ENCODE data around the gene AGFG2.
"Not testable (repeated sequence)": the region's sequence is repeated elsewhere in the genome, so short reads cannot be mapped to it uniquely, and the experiment has no call there.

AGFG2 gene

GRCh38 chr7:100536695-100537094 lies 2.3 kb upstream of the AGFG2 start:
- H3K4me1 Mint-ChIP-seq (ENCODE audit: low read depth) = peaks cover 31% of the 10 kb centered on the region
- H3K4me3 Mint-ChIP-seq; intact Hi-C loops (cut with micrococcal nuclease); H3K27me3 Mint-ChIP-seq; H3K36me3 Mint-ChIP-seq (ENCODE audit: low read depth); H3K9me3 Mint-ChIP-seq; H3K27ac Mint-ChIP-seq: not testable (repeated sequence)

DNA sequence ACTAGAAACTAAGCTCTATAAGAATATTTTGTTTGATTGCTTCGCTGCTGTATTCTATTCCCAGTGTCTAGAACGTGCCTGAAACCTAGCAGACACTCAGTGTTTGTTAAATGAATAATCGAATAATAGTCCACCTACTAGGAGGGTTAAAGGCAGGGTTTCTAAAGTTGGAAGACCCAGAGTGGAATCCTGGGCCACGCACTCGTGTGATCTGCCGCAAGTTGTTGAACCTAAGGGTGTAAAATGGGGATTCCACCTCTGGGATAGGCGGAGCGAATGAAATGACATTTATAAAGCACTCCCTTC lies 702 bp upstream of the AGFG2 start:
- Mint-ChIP-seq H3K27me3 (peaks cover 1% of the 10 kb centered on the region), H3K4me1 (ENCODE audit: low read depth) (peaks cover 44% of the 10 kb centered on the region), H3K4me3 (peak overlapping the region; percentile 95), H3K36me3 (ENCODE audit: low read depth) (peaks cover 7% of the 10 kb centered on the region), H3K9me3 (no peaks in the 10 kb centered on the region), H3K27ac (peak overlapping the region; percentile 82)
- intact Hi-C loops (cut with micrococcal nuclease) = loop anchor here (1.0 kb wide), 1 partner anchor 16 kb away; no protein-coding TSS in a partner anchor

GRCh38 chr7:100539436-100540006 lies 518 bp downstream of the AGFG2 start:
- intact Hi-C loops (cut with micrococcal nuclease) = loop anchor here (5.0 kb wide), 1 partner anchor 62 kb away; the partner anchor contains the start of gene TSC22D4
- Mint-ChIP-seq H3K36me3 (ENCODE audit: low read depth) (peaks cover 12% of the 10 kb centered on the region), H3K9me3 (no peaks in the 10 kb centered on the region), H3K4me1 (ENCODE audit: low read depth) (peaks cover 57% of the 10 kb centered on the region), H3K27me3 (no peaks in the 10 kb centered on the region), H3K4me3 (peak overlapping the region; percentile 95), H3K27ac (peak overlapping the region; percentile 82)

DNA sequence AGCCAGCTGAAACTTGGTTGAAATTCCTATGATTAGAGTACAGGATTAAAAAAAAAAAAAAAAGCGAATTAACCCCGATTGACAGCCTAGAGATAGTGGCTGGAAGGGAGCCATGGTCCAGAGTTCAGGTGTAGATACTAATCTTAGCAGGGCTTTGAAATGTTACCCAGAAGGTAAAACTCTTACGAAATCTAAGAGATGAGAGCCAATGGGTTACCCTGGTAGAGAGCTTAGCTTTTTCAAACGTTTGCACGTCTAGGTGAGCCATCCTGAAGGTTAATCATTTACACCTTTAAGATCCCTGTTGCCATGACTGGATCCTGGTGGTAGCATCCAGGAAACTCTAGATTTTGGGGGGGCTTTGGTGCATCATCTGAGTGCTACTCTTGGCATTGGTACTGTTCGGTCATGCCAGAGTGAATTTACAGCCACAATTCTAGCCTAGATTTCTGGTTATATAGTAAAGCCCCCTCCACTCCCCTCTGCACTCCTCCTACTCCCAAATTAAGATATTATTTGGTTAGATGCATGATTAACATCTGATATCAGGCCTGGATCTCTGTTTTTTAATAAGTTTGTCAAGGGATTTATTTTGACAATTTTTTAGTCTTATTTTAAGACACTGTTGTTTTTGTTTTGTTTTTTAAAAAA lies 1.2 kb downstream of the AGFG2 start:
- Mint-ChIP-seq H3K36me3 (ENCODE audit: low read depth) (peaks cover 12% of the 10 kb centered on the region), H3K27ac (peak overlapping the region; percentile 82), H3K4me3 (peak overlapping the region; percentile 95), H3K4me1 (ENCODE audit: low read depth) (peaks cover 63% of the 10 kb centered on the region), H3K9me3 (no peaks in the 10 kb centered on the region), H3K27me3 (no peaks in the 10 kb centered on the region)
- intact Hi-C loops (cut with micrococcal nuclease) = loop anchor here (5.0 kb wide), 1 partner anchor 63 kb away; the partner anchor contains the start of gene TSC22D4

GRCh38 chr7:100541309-100541708 lies 2.3 kb downstream of the AGFG2 start:
- intact Hi-C loops (cut with micrococcal nuclease) = loop anchor here (5.0 kb wide), 1 partner anchor 64 kb away; the partner anchor contains the start of gene TSC22D4
- H3K27ac Mint-ChIP-seq, H3K27me3 Mint-ChIP-seq, H3K4me3 Mint-ChIP-seq, H3K9me3 Mint-ChIP-seq: not testable (repeated sequence)
- Mint-ChIP-seq H3K36me3 (ENCODE audit: low read depth) (peaks cover 12% of the 10 kb centered on the region), H3K4me1 (ENCODE audit: low read depth) (peaks cover 74% of the 10 kb centered on the region)

GRCh38 chr7:100543586-100543985 lies 4.6 kb downstream of the AGFG2 start:
- Mint-ChIP-seq H3K4me3 (no peak overlapping the region), H3K36me3 (ENCODE audit: low read depth) (peaks cover 12% of the 10 kb centered on the region), H3K27ac (no peak overlapping the region), H3K9me3 (no peaks in the 10 kb centered on the region), H3K27me3 (no peaks in the 10 kb centered on the region), H3K4me1 (ENCODE audit: low read depth) (peaks cover 93% of the 10 kb centered on the region)
- intact Hi-C loops (cut with micrococcal nuclease) = loop anchor here (5.0 kb wide), 1 partner anchor 66 kb away; the partner anchor contains the start of gene TSC22D4

- peaks cover 5% of the 10 kb centered on the region for H3K36me3 Mint-ChIP-seq (ENCODE audit: low read depth)
- peak overlapping the region; percentile 76 for H3K27ac Mint-ChIP-seq
- intact Hi-C loops (cut with micrococcal nuclease) = loop anchor here (5.0 kb wide), 1 partner anchor 67 kb away; the partner anchor contains the start of gene TSC22D4
- no peaks in the 10 kb centered on the region for H3K27me3 Mint-ChIP-seq
- peaks cover 89% of the 10 kb centered on the region for H3K4me1 Mint-ChIP-seq (ENCODE audit: low read depth)
- no peak overlapping the region for H3K4me3 Mint-ChIP-seq
- H3K9me3 Mint-ChIP-seq = no peaks in the 10 kb centered on the region
These were observed 5.4 kb downstream of the AGFG2 start for GRCh38 chr7:100544386-100544785.

- intact Hi-C loops (cut with micrococcal nuclease) = loop anchor here (5.0 kb wide), 1 partner anchor 68 kb away; the partner anchor contains the start of gene TSC22D4
- Mint-ChIP-seq H3K4me3 (peak overlapping the region; percentile 9), H3K4me1 (ENCODE audit: low read depth) (peaks cover 85% of the 10 kb centered on the region), H3K27me3 (no peaks in the 10 kb centered on the region), H3K27ac (peak overlapping the region; percentile 76), H3K9me3 (no peaks in the 10 kb centered on the region), H3K36me3 (ENCODE audit: low read depth) (peaks cover 5% of the 10 kb centered on the region)
These were observed 6.0 kb downstream of the AGFG2 start for GRCh38 chr7:100544967-100545359.

DNA sequence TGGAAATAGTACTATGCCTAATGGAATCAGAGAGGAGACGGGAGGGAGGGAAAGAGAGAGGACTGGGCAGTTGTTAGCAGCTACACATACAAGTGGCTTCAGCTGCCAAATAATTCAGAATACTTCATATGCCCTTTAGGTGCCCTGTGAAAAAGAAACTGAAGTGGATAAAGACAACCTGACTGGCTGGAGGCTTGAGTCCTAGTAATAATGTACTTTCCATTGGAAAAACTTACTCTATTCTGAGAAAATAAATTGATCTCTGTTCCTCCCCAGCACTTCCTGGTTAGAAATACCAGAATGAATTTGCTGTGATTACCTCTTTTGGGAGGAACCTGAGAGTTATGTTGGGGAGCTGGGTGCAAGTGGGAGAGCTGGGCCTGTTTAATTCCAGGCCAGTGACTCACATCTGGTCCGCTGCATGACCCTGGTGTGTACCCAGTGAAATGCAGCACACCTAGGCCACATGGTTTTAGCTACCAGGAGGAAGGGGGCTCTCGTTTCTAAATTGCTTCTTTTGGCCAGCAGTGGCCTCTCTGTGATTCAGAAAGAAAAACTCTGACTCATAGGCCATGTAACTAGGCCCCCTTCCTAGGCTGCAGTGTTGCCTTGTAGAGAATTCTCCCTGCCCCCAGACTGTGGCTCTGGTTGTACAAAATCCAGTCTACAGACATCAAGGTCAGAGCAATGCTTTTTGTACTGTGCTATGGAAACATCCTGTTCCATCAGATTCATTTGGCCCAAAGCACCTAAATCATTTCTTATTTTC lies 6.5 kb downstream of the AGFG2 start:
- peaks cover 89% of the 10 kb centered on the region for H3K4me1 Mint-ChIP-seq (ENCODE audit: low read depth)
- no peaks in the 10 kb centered on the region for H3K27me3 Mint-ChIP-seq
- H3K9me3 Mint-ChIP-seq = no peaks in the 10 kb centered on the region
- peak overlapping the region; percentile 76 for H3K27ac Mint-ChIP-seq
- peaks cover 11% of the 10 kb centered on the region for H3K36me3 Mint-ChIP-seq (ENCODE audit: low read depth)
- intact Hi-C loops (cut with micrococcal nuclease) = no loop called here
- peak overlapping the region; percentile 9 for H3K4me3 Mint-ChIP-seq

GRCh38 chr7:100546129-100546925 lies 7.3 kb downstream of the AGFG2 start:
- H3K27ac Mint-ChIP-seq = peak overlapping the region; percentile 76
- no peaks in the 10 kb centered on the region for H3K9me3 Mint-ChIP-seq
- H3K27me3 Mint-ChIP-seq = no peaks in the 10 kb centered on the region
- peak overlapping the region; percentile 25 for H3K4me3 Mint-ChIP-seq
- H3K36me3 Mint-ChIP-seq (ENCODE audit: low read depth) = peaks cover 17% of the 10 kb centered on the region
- H3K4me1 Mint-ChIP-seq (ENCODE audit: low read depth) = peaks cover 84% of the 10 kb centered on the region
- intact Hi-C loops (cut with micrococcal nuclease) = no loop called here

- Mint-ChIP-seq H3K27me3 (no peaks in the 10 kb centered on the region), H3K27ac (peak overlapping the region; percentile 76), H3K36me3 (ENCODE audit: low read depth) (peaks cover 18% of the 10 kb centered on the region), H3K4me1 (ENCODE audit: low read depth) (peaks cover 75% of the 10 kb centered on the region), H3K4me3 (no peak overlapping the region), H3K9me3 (no peaks in the 10 kb centered on the region)
- intact Hi-C loops (cut with micrococcal nuclease) = no loop called here
These were observed 8.2 kb downstream of the AGFG2 start for GRCh38 chr7:100546926-100547800.

DNA sequence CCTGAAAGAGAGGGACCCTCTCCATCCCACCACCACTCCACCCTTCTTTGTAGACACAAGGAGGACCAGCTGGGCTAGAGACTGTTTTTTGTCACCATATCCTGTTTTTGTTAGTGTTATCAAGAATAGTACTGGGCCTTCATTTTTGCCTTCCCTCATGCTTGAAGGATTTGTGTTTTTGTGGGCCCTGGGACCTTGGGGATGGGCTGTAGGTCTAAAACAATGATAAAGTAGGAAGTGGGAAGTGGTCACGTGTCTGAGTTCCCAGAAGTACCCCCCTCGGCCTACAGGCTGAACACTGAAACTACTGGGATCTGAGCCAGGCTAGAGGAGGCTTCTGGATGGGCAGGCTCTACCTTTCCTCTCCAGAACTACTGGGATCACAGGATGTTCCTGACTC lies 8.9 kb downstream of the AGFG2 start:
- Mint-ChIP-seq H3K9me3 (no peaks in the 10 kb centered on the region), H3K27me3 (no peaks in the 10 kb centered on the region), H3K4me1 (ENCODE audit: low read depth) (peaks cover 70% of the 10 kb centered on the region), H3K4me3 (no peak overlapping the region), H3K27ac (peak overlapping the region; percentile 74), H3K36me3 (ENCODE audit: low read depth) (peaks cover 25% of the 10 kb centered on the region)
- intact Hi-C loops (cut with micrococcal nuclease) = no loop called here

DNA sequence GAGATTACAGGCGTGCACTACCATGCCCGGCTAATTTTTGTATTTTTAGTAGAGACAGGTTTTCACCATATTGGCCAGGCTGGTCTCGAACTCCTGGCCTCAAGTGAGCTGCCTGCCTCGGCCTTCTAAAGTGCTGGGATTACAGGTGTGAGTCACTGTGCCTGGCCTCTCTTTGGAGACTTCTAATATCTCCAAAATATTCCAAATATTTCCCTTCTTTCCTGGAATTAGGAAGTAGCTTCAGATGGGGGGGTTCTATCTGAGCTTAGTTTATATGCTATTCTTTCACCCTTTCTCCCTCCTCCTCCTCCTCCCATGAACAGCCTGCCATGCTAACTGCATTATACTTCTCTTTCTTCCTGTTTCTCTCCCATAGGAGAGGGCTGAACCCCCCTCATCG lies 9.4 kb downstream of the AGFG2 start:
- intact Hi-C loops (cut with micrococcal nuclease); H3K4me3 Mint-ChIP-seq: not testable (repeated sequence)

More for the DNA sequence above, 9.4 kb downstream of the AGFG2 start:
- peaks cover 31% of the 10 kb centered on the region for H3K36me3 Mint-ChIP-seq (ENCODE audit: low read depth)
- H3K27ac Mint-ChIP-seq = peak overlapping the region; percentile 74
- H3K4me1 Mint-ChIP-seq (ENCODE audit: low read depth) = peaks cover 66% of the 10 kb centered on the region
- H3K9me3 Mint-ChIP-seq, H3K27me3 Mint-ChIP-seq: not testable (repeated sequence)

Measured in dendritic cell treated with granulocyte-macrophage colony-stimulating factor and Interleukin-4, amounts not matched to agents 40 ng/mL and 50 ng/mL, for 4 days (primary cell).